Neural cell (in vitro differentiated cells): ENCODE measurements around the gene CAMK2D.

Experiments
- CTCF ChIP-seq: fragments of 450-650 bp; IDR thresholded peaks from 2 replicates; pipeline ENCODE4 v1.5.1; 2014; ENCODE audit warnings: antibody characterized with exemption, mild to moderate bottlenecking, moderate library complexity; ENCODE audit not compliant: poor library complexity, severe bottlenecking
- POLR2AphosphoS5 ChIP-seq: IDR thresholded peaks from 2 replicates; pipeline ENCODE4 v1.6.1; 2012
- RAD21 ChIP-seq: fragments of 450-650 bp; conservative IDR thresholded peaks from 2 replicates; pipeline ENCODE4 v1.6.1; 2014; ENCODE audit warnings: antibody characterized with exemption, mild to moderate bottlenecking, moderate library complexity
- REST ChIP-seq: IDR thresholded peaks from 2 replicates; pipeline ENCODE4 v1.6.1; 2012; ENCODE audit warnings: borderline replicate concordance
- SMC3 ChIP-seq: fragments of 450-650 bp; conservative IDR thresholded peaks from 2 replicates; pipeline ENCODE4 v1.6.1; 2014; ENCODE audit warnings: antibody characterized with exemption, mild to moderate bottlenecking, moderate library complexity; ENCODE audit not compliant: poor library complexity
- TAF1 ChIP-seq: IDR thresholded peaks from 2 replicates; pipeline ENCODE4 v1.6.1; 2012; ENCODE audit warnings: low read depth

- TF ChIP-seq RAD21 = no peak
- TF ChIP-seq POLR2AphosphoS5 = no peak
- TF ChIP-seq CTCF = no peak
- no peak for TF ChIP-seq REST
- TF ChIP-seq SMC3 = no peak
- TF ChIP-seq TAF1 = no peak
Measured at GRCh38 chr4:113603911-113604310, 157.6 kb downstream of the CAMK2D start.
